Gastrocnemius medialis (tissue), 4 donors: Measurements from ENCODE around the gene LARGE1. TPM values are rescaled to one million over a fixed set of nuclear protein-coding genes. Genes with fewer than 3 reads are reported as not detected.

Experiments
- ATAC-seq, 2 donors: fragments of 150-250 bp; one replicate each; pipeline ENCODE4 v1.9.1; 2016
- DNase-seq, 2 donors: peaks; one replicate each; pipeline ENCODE4 v3.0.0-alpha.2; 2019
- H3K27ac ChIP-seq, 4 donors: fragments of 200-600 bp; sonication (generic); 1 replicate in 1 of 4; 2 replicates in 3 of 4; pipeline ENCODE4 v1.5.1; 2016 to 2018; ENCODE audit warnings: mild to moderate bottlenecking in 2 of 4, moderate library complexity in 1 of 4
- H3K27me3 ChIP-seq, 3 donors: fragments of 200-600 bp; sonication (generic) in 2 of 3; 1 replicate in 1 of 3; 2 replicates in 2 of 3; pipeline versions ENCODE4 v1.5.1 to v1.6.0; 2016 to 2019; ENCODE audit warnings: mild to moderate bottlenecking in 1 of 3, moderate library complexity in 1 of 3
- H3K36me3 ChIP-seq, 2 donors: fragments of 200-600 bp; sonication (generic) in 1 of 2; one replicate each; pipeline ENCODE4 v1.5.1; 2017 to 2018
- H3K4me1 ChIP-seq, 2 donors: fragments of 200-600 bp; sonication (generic) in 1 of 2; one replicate each; pipeline ENCODE4 v1.5.1; 2016 to 2017; ENCODE audit warnings: mild to moderate bottlenecking in 2 of 2
- H3K4me3 ChIP-seq, 4 donors: fragments of 200-600 bp; sonication (generic) in 3 of 4; 1 replicate in 1 of 4; 2 replicates in 3 of 4; pipeline ENCODE4 v1.5.1; 2016 to 2019; ENCODE audit warnings: mild to moderate bottlenecking in 2 of 4
- H3K9me3 ChIP-seq, 3 donors: fragments of 200-600 bp; sonication (generic) in 2 of 3; 1 replicate in 1 of 3; 2 replicates in 2 of 3; pipeline ENCODE4 v1.5.1; 2016 to 2019
- POLR2A ChIP-seq, 2 donors: fragments of 450-650 bp; IDR thresholded peaks; one replicate each; pipeline ENCODE4 v1.6.1; 2017; ENCODE audit warnings: antibody characterized with exemption in 2 of 2, mild to moderate bottlenecking in 2 of 2, moderate library complexity in 2 of 2
- in situ Hi-C, 4 donors: fragments of 200-750 bp; cut with MboI; loops; one replicate each; pipeline versions ENCODE4 v1.15.0 to v1.8.0; 2017; ENCODE audit warnings: low sequenced_read_pairs in 4 of 4
- intact Hi-C: fragments of 100-400 bp; cut with DNase I; formaldehyde crosslinking; loops from one replicate; pipeline ENCODE4 v1.15.1; 2023; ENCODE audit warnings: low total_unique reads
- total RNA-seq, 4 donors: library from RNA; depleted of rRNA; stranded (reverse); fragments of >200 nt; gene quantifications; one replicate each; pipeline versions ENCODE4 v1.1.0 to v1.2.3, GENCODE V29; 2016
- TF ChIP-seq, protein P1 (sequence below), 5 experiments: fragments of 450-650 bp in 3 of 5; fragments of 200-600 bp in 2 of 5; sonication (generic) in 2 of 5; IDR thresholded peaks in 4 of 5; conservative IDR thresholded peaks in 1 of 5; 1 replicate in 4 of 5; 2 replicates in 1 of 5; pipeline ENCODE4 v1.5.1; 2016 to 2019; ENCODE audit warnings: antibody characterized with exemption in 5 of 5, mild to moderate bottlenecking in 3 of 5, moderate library complexity in 3 of 5

The LARGE1 gene
- total RNA-seq, 4 donors from 2014 or later, result 48.5 to 91.0 (median 68.4) TPM

DNA sequence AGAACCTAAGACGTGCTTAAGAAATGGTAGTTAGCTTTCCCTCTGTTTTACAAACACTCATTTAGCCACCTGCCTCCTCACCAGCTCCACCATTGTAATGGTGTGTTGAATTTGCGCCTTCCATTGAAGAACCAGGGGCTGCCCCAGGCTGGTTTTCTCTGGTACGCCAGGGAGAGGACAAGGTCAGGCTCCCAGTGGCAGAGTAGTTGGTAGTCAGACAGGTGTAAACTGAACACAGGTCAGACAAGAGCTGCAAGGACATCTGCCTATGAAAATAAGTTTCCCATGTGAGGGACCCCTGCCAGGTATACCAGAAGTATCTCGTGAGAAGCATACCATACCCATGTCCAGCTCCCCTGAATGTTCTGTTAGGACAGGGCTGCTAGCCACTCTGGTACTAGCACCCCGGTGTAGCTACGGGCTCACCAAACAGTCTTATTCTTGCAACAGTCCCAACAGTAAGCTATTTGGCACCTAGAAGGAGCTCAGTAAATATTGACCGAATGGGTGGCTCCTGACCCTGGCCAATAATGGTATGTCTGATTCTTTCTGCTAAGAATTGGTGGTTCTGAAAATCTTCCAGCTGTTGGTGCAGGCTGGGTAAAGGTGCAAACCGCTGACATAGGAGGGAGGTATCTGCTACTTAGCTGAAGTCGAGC lies 359.0 kb downstream of the LARGE1 start:
- no peak overlapping the region for H3K4me3 ChIP-seq
- H3K27ac ChIP-seq, result no peak overlapping the region
- no peaks in the 10 kb centered on the region for H3K36me3 ChIP-seq
- ATAC-seq, result no peak
- H3K9me3 ChIP-seq, result no peaks in the 10 kb centered on the region
- TF ChIP-seq, protein P1, sequence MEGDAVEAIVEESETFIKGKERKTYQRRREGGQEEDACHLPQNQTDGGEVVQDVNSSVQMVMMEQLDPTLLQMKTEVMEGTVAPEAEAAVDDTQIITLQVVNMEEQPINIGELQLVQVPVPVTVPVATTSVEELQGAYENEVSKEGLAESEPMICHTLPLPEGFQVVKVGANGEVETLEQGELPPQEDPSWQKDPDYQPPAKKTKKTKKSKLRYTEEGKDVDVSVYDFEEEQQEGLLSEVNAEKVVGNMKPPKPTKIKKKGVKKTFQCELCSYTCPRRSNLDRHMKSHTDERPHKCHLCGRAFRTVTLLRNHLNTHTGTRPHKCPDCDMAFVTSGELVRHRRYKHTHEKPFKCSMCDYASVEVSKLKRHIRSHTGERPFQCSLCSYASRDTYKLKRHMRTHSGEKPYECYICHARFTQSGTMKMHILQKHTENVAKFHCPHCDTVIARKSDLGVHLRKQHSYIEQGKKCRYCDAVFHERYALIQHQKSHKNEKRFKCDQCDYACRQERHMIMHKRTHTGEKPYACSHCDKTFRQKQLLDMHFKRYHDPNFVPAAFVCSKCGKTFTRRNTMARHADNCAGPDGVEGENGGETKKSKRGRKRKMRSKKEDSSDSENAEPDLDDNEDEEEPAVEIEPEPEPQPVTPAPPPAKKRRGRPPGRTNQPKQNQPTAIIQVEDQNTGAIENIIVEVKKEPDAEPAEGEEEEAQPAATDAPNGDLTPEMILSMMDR (IDR thresholded peaks at IDR 0.05 in 4 of 5, conservative IDR thresholded peaks at IDR 0.05 in 1 of 5), result no peak
- no peak for TF ChIP-seq POLR2A (IDR thresholded peaks at IDR 0.05)
- H3K4me1 ChIP-seq, result no peaks in the 10 kb centered on the region
- no peak for DNase-seq
- intact Hi-C loops, result no loop called here
- H3K27me3 ChIP-seq, result no peaks in the 10 kb centered on the region
- in situ Hi-C loops, result no loop called here

DNA sequence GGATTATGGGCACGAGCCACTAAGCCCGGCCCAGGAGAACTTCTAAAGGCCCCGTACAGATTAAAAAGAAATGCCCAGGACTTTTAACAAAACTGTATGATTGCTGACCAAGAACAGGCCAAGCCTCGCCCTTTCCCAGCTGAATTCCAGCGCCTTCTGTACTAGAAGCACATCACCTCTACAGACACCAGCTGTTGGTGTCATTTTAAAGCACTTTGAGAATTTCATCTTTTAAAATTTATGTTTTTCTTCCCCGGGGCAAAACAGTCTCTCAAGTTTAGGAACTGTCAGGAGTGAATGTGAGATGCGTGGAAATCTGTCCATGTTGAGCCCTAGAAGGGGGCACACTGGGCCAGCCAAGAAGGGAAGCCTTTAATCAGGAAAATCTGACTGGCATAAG lies 362.4 kb downstream of the LARGE1 start:
- Histone ChIP-seq H3K27ac (no peak overlapping the region), H3K4me1 (no peaks in the 10 kb centered on the region), H3K27me3 (no peaks in the 10 kb centered on the region), H3K9me3 (no peaks in the 10 kb centered on the region), H3K4me3 (no peak overlapping the region), H3K36me3 (no peaks in the 10 kb centered on the region)
- intact Hi-C loops, result no loop called here
- ATAC-seq, result no peak
- no peak for TF ChIP-seq POLR2A (IDR thresholded peaks at IDR 0.05)
- TF ChIP-seq, protein P1 (IDR thresholded peaks at IDR 0.05 in 4 of 5, conservative IDR thresholded peaks at IDR 0.05 in 1 of 5), result no peak
- DNase-seq, result no peak
- in situ Hi-C loops, result no loop called here

DNA sequence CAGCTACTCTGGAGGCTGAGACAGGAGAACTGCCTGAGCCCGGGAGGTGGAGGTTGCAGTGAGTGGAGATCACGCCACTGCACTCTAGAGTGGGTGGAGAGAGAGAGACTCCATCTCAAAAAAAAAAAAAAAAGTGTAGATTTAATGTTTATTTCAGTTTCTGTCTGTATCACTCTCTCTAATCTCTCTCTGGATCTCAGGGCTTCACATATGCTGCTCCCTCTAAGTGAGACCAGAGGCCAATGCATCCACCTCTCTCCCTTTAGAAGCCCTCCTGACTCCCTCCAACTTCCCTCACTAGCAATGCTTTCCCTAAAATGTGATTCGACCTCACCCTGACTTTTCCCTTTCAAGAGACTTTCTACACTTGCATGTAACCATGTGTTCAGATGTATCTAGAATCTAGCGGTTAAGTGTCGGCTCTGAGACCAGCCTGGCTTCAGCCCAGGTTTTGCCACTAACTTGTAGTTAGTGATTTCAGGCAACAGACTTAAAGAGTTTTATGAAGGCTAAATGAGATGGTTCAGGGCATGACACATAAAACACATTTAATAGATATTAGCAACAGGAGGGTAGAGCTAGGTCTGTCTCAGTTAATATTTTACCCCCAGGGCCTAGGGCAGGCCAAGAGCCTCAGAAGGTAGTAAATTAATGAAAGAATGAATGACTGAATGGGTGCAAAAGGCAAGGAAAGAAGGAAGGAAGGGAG lies 364.3 kb downstream of the LARGE1 start:
- in situ Hi-C loops (no loop called here), intact Hi-C loops (no loop called here)
- Histone ChIP-seq H3K4me1 (no peaks in the 10 kb centered on the region), H3K9me3 (no peaks in the 10 kb centered on the region), H3K27me3 (no peaks in the 10 kb centered on the region), H3K27ac (no peak overlapping the region), H3K4me3 (no peak overlapping the region), H3K36me3 (no peaks in the 10 kb centered on the region)
- TF ChIP-seq, protein P1 (IDR thresholded peaks at IDR 0.05 in 4 of 5, conservative IDR thresholded peaks at IDR 0.05 in 1 of 5), result no peak
- ATAC-seq, result no peak
- no peak for DNase-seq

DNA sequence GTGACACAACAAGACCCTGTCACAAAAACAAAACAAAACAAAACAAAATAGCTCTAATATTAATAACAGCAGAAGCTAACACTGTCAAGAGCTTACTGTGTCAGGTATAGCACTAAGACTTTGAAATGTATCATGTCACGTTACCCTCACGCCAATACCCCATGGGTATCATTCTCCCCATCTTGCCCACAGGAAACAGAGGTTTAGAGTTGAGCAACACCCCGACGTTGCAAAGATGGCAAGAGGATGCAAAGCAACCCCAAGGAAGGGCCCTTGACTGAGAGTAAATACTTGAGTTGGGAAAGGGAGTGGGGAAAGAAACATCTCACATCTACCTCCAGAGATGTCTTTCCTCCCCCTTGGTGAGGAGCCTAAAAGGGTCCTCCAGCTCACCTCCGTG lies 366.8 kb downstream of the LARGE1 start:
- H3K4me3 ChIP-seq, result no peak overlapping the region
- in situ Hi-C loops, result no loop called here
- no peaks in the 10 kb centered on the region for H3K4me1 ChIP-seq
- no peaks in the 10 kb centered on the region for H3K9me3 ChIP-seq
- intact Hi-C loops, result loop anchor here (5.0 kb wide), 1 partner anchor 461 kb away; no protein-coding TSS in a partner anchor
- no peak for TF ChIP-seq POLR2A (IDR thresholded peaks at IDR 0.05)
- TF ChIP-seq, protein P1 (IDR thresholded peaks at IDR 0.05 in 4 of 5, conservative IDR thresholded peaks at IDR 0.05 in 1 of 5), result no peak
- ATAC-seq, result no peak
- no peak overlapping the region for H3K27ac ChIP-seq
- H3K27me3 ChIP-seq, result no peaks in the 10 kb centered on the region
- no peak for DNase-seq
- H3K36me3 ChIP-seq, result no peaks in the 10 kb centered on the region
